HG02885 (cell line): ENCODE data around the gene CNNM4.

Source experiments
- ATAC-seq: cut with Tn5 transposase; IDR thresholded peaks from one replicate; pipeline ENCODE4 v1.9.1; 2021; ENCODE audit warnings: mild to moderate bottlenecking; ENCODE audit not compliant: unreplicated experiment, poor library complexity

CNNM4 gene

DNA sequence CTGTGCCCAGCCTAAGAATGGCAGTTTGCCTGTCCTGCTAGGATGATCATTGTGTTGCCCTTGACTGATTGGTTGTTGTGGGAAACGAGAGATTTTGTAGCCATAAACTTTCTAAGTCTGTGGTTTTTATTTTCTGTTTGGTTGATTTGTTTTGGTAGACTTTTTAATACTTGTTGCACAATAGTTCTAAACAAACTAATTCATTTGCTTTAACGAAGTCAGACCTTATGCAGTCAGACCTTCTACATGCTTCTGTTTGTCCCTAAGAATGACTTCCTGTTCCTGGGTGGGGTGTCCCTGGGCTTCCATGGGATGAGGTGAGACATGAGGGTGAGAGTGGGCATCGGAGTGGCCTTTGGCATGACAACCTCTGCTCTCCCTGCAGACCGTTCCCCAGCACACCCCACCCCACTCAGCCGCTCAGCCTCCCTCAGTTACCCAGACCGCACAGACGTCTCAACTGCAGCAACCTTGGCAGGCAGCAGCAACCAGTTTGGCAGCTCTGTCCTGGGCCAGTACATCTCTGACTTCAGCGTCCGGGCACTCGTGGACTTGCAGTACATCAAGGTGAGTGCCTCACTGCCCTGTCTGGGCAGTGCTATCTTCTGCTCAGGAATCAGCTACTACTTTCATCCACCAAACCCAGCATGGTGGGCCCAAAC is 47.6 kb downstream of the CNNM4 start:
- no peak for ATAC-seq

- no peak for ATAC-seq
Observed at GRCh38 chr2:96809216-96809882, 48.6 kb downstream of the CNNM4 start.

DNA sequence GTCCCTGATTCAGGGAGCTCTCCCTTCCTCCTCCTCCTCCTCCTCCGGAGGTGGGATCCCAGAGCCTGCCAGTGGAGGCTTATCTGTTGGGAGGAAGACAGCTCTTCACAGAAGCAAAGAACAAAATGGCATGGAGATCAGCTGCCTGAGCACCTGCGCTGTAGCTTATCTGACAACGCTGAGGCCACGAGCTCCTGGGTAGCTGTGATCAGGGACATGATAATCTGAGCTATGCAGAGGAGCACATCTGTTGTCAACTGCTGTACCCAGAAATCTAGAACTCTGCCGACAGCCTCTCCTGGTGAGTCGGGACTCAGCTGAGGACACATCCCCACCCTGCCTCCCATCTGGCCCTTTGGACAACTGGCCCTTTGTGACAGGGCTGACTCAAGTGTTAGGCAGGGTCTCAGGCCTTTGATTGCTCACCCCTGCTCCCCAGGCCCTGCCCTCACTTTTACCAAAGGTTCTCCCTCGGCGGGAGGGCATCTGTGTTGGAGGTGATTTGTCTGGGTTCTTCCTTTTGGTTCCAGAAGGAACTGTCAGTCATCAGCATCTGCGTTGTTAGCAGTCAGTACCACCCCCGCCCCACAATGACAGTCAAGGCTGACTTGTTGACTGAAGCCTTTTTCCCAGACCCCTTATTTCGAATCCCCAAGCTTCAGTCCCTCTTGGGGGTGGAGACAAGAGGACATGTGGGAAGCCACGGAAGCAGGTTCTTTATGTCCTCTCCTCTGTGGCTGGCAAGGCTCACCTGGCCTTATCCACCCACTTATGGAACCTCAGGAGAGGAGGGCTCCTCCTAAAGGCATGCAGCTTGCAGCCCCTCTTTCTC is 49.5 kb downstream of the CNNM4 start:
- ATAC-seq: no peak

- no peak for ATAC-seq
Observed at GRCh38 chr2:96810783-96811192, 50.1 kb downstream of the CNNM4 start.

DNA sequence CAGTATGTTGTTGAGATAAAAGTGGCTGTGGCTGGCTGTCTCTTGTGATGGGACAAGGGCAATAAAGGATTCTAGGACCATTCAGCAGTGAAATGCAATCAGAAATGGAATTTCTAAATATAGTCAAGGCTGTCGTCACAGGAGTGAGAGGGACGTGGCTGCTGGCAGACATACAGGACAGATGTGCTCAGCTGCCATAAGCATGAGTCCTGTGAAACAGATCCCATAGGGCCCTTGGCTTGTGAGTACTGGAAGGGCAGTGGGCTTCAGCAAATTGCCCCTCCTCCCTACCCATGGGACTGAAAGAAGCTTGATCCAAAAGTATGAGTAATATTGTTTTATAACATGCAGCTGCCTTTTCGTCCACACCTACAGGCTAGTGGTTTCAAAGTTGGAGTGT is 51.2 kb downstream of the CNNM4 start:
- ATAC-seq: no peak

DNA sequence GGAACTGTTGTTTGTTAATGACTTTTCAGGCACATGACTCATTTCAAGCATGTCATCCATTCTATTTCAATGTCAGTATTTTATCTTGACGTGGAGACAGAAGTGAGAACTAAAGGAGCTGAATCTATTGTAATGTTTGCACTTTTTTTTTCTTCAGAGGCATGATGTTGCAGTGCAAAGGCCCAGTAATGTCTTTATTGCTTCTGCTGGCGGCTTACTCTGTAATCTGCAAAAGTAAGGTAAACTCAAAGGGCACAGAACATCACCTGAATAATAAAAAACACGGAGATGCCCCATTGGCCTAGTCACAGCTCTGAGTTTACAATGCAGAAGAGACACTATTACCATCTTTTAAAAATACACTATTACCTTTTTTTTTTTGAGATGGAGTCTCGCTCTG is 53.0 kb downstream of the CNNM4 start:
- no peak for ATAC-seq

DNA sequence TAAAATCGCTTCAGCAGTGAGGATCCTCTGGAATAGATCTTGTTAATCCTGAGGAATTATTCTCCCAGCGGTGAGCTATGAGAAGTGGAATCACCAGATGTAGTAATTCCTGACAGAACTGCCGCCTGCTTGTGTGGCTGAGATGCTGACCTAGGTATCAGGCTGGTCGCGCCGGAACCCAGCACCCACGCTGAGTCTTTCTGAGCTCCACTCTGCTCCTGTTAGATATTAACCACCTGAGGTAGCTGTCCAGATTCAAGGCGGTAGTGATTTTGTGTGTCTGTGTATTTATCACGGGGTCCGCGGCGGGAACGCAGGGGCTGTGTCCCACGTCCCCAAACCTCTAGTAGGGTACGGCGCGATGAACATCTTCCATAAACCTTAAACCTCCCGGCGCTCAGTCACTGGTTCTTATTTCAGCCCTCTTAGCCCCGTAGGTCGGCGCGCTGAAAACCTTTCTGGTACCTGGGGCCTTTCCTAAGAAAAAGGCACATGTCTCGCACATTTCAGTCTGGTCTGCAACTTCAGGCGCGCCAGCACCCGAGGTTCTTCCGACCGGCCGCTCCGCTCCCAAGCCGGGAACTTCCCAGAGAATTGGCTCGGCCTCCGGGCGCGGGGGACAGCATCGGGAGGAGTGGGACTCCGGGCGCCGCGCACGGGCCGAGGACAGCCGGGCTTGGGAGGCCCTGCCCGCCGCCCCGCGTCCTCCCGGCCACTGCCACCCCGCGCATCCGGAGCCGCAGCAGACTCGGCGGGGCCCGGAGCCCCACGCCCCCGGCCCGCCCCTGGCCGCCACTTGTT is 54.8 kb downstream of the CNNM4 start:
- ATAC-seq: peak; percentile 5

- ATAC-seq: peak; percentile 88
Observed at GRCh38 chr2:96816127-96816835, 55.6 kb downstream of the CNNM4 start, which contains the start of gene CNNM3. TSS of gene CNNM3 (plus strand) at chr2:96816268. CDS start at chr2:96816278, 10 bp downstream.

GRCh38 chr2:96816836-96817702 is 56.4 kb downstream of the CNNM4 start:
- ATAC-seq: no peak

DNA sequence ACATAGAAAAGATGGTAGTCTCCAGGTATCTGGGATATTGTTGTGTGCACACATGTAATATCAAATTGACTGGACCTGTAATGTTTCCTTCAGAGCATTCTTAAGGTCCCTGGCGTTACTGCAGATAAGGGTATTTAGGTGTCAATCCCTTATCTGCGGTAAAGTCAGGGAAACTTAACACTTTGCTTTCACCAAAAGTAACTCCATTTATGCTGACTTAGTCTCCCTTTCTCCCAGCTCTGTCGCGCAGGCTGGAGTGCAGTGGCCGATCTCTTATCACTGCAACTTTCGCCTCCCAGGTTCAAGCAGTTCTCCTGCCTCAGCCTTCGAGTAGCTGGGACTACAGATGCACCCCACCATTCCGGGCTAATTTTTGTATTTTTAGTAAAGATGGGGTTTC is 57.2 kb downstream of the CNNM4 start:
- ATAC-seq: no peak

- ATAC-seq: no peak
Observed at GRCh38 chr2:96819128-96819875, 58.6 kb downstream of the CNNM4 start.

- ATAC-seq: no peak
Observed at GRCh38 chr2:96819876-96820511, 59.3 kb downstream of the CNNM4 start.

GRCh38 chr2:96821113-96821675 is 60.5 kb downstream of the CNNM4 start:
- ATAC-seq: no peak

- ATAC-seq: no peak
Observed at GRCh38 chr2:96822786-96823185, 62.1 kb downstream of the CNNM4 start.

GRCh38 chr2:96823198-96823597 is 62.5 kb downstream of the CNNM4 start:
- ATAC-seq: no peak

- no peak for ATAC-seq
Observed at GRCh38 chr2:96824079-96824870, 63.6 kb downstream of the CNNM4 start.

DNA sequence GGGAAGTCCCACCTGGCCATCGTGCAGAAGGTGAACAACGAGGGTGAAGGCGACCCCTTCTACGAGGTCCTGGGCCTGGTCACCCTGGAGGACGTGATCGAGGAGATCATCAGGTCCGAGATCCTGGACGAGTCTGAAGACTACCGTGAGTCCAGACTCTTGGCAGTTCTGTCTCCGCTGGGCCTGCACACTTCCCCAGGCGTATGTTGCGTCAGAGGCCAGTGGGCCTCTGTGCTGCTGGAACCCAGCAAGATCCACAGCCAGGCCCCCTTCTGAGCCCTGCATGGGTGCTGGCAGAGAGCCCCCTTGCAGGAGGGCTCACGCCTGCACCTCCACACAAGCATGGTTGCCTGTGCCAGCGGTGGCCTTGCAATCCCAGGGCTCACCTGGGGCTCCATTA is 64.4 kb downstream of the CNNM4 start:
- no peak for ATAC-seq
